SK-N-MC (cell line): ENCODE data around the gene CLIC1.

Experiments used
- DNase-seq: peaks from one replicate; pipeline ENCODE4 v3.0.0-alpha.2; 2011; ENCODE audit warnings: low read depth, low spot score
- H3K27ac ChIP-seq: fragments of 200-600 bp; sonication (generic); 2 replicates; pipeline ENCODE4 v1.5.1; 2016; ENCODE audit warnings: mixed run types
- H3K36me3 ChIP-seq: fragments of 200-600 bp; sonication (generic); 2 replicates; pipeline ENCODE4 v1.6.1; 2017; ENCODE audit warnings: antibody characterized with exemption, low read length, mixed read lengths; ENCODE audit not compliant: insufficient read depth
- H3K4me3 ChIP-seq: fragments of 200-600 bp; sonication (generic); 2 replicates; pipeline ENCODE4 v1.5.1; 2016
- H3K9ac ChIP-seq: fragments of 200-600 bp; sonication (generic); 2 replicates; pipeline ENCODE4 v1.8.0; 2017; ENCODE audit warnings: mixed run types, mixed read lengths; ENCODE audit not compliant: insufficient read length
- H3K9me3 ChIP-seq: fragments of 200-600 bp; sonication (generic); 2 replicates; pipeline ENCODE4 v1.6.1; 2017; ENCODE audit warnings: low read depth, mild to moderate bottlenecking, antibody characterized with exemption, low read length, moderate library complexity, mixed read lengths
- EZH2 ChIP-seq: fragments of 200-600 bp; sonication (generic); IDR thresholded peaks from one replicate; pipeline ENCODE4 v1.6.1; 2017; ENCODE audit warnings: antibody characterized with exemption
- FOXP2 ChIP-seq: optimal IDR thresholded peaks from 2 replicates; pipeline ENCODE3; 2011; ENCODE audit warnings: mild to moderate bottlenecking, moderate library complexity; ENCODE audit not compliant: insufficient read depth; ENCODE audit errors: extremely low read length, control extremely low read depth
- POLR2AphosphoS5 ChIP-seq: IDR thresholded peaks from 2 replicates; pipeline ENCODE4 v1.6.1; 2012; ENCODE audit warnings: mild to moderate bottlenecking, low read depth, low read length, borderline replicate concordance

Gene CLIC1

DNA sequence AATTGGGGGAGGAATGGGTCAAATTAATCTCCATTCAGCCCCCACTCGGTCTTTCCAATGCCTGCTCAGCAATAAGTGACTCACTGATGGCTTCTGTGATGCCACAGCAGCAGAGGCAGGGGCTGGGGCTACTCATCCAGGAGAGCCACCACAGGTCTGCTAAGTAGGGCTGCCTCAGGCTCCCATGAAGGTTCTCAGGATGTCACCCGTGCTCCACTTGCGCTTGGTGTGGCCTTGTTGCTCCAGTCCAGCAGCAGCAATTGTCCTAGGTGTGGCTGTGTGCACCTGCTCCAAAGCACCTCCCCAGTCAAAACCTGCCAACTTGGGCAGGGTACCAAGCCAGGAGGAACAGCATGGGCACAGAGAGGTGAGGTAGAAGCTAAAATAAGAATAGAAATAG is 14.2 kb downstream of the CLIC1 start:
- Histone ChIP-seq H3K4me3 (no peak overlapping the region), H3K27ac (no peak overlapping the region), H3K36me3 (peaks cover 3% of the 10 kb centered on the region; the same call in 1 of the 2 replicates), H3K9ac (no peak overlapping the region), H3K9me3 (no peaks in the 10 kb centered on the region)
- no peak for DNase-seq
- TF ChIP-seq POLR2AphosphoS5 (no peak), EZH2 (no peak), FOXP2 (no peak)

DNA sequence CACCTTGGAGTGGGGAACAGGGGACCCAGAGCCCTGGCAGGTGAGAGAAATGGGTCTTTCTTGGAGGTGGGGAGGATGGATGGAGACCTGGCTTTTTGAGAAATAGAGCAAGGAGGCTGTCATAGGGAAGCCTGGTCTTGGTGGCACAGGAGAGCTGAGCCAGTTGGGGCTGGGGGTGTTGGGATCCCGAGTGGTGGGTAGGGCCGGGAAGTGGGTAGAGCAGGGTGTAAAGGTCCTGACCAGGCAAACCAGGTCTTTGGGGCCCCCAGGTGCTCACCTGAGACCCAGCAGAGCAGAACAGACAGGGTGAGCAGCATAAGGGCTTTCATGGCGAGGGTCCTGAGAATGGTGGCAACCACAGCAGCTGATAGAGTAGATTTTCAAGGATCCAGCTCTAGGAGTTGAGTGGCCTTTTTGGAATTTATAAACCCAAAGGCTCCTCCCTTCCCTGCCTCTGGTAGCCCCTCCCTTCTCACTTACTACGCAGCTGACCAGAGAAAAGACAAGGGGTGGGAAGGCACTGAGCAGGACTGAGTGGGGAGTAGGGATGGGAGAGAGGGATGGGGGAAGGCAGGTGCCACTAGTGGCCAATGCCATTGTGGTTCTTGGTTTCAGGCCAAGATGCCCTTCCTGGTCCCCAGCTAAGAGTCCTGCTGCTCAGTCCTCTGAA is 14.8 kb downstream of the CLIC1 start, which contains the start of gene LY6G6C:
Gene LY6G6C (minus strand): TSS at position 396 of the 670 bp plus-strand sequence. CDS start 67 bp downstream, at position 329.
- Histone ChIP-seq H3K4me3 (no peak within 1 kb of the TSS), H3K9me3 (no peaks in the 10 kb centered on the region), H3K27ac (no peak within 1 kb of the TSS), H3K36me3 (no peaks in the 10 kb centered on the region), H3K9ac (no peak within 1 kb of the TSS)
- TF ChIP-seq EZH2 (no peak), POLR2AphosphoS5 (no peak), FOXP2 (no peak)
- no peak for DNase-seq

DNA sequence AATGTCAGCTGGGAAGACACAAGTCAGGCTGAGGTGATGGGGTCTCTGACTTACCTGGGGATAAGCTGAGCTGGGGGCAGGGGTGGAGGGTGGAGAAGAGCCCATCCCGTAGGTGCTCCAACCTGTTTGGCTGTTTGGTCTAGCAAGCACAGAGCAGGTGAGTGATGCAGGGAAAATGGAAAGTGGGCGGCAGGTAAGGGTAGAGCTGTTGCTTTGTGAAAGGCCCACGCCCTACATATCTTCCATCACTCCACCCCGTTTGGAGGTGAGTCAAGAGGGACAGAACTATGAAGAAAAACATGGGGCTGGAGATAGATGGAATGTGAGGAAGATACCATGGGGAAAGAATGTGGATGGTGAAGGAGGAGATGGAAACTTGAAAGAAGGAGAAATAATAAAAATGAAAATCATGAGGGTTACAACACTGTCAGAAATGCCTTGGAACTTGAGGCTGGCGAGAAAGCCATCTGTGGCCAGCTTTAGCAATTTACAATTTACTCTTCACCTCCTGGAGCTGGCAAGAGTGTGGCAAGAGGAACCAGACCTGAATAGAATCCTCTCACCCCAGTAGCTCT is 16.0 kb downstream of the CLIC1 start:
- H3K27ac ChIP-seq = no peak overlapping the region
- no peak overlapping the region for H3K9ac ChIP-seq
- H3K36me3 ChIP-seq = no peaks in the 10 kb centered on the region
- no peak for TF ChIP-seq POLR2AphosphoS5
- no peak for TF ChIP-seq EZH2
- no peak for TF ChIP-seq FOXP2
- DNase-seq = no peak
- no peaks in the 10 kb centered on the region for H3K9me3 ChIP-seq
- H3K4me3 ChIP-seq = no peak overlapping the region

DNA sequence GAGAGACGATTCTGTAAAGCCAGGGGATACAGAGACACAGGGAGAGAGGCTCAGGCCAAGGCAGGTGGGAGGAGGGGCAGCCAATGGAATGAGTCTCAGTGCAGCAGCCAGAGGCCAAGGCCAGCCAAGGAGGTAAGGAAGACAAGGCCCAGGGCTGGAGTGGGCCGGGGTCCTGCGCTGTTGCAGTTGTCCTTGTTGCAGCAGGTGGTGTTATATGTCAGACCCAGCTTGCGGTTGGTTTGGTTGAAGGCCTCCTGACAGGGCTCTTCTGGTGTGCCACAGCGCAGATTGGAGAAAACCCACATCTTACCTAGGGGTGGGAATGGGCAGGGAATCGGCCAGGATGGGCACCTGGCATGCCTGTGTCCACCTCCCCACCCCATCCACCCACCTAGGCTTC is 17.3 kb downstream of the CLIC1 start:
- no peak for DNase-seq
- Histone ChIP-seq H3K4me3 (no peak overlapping the region), H3K9ac (no peak overlapping the region), H3K9me3 (no peaks in the 10 kb centered on the region), H3K36me3 (no peaks in the 10 kb centered on the region), H3K27ac (no peak overlapping the region)
- TF ChIP-seq POLR2AphosphoS5 = no peak

DNA sequence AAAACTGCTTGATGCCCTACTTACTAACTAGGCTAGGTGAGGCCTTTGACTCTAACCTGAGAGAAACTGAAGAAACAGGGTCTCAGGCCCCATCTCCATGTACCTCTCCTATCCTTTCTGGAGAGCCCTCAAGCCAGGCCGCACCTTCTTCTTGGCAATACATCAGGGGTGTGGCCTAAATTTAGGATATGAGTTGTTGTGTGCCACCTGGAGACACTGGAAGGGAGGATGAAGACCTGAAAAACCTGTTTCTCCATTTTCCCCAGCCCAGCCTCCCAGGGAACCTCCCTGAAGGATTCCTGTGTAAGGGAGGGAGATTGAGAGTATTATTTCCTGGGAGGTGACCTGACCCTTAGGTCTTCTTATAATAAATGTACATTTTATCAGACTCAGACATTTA is 18.1 kb downstream of the CLIC1 start:
- no peak overlapping the region for H3K27ac ChIP-seq
- no peaks in the 10 kb centered on the region for H3K36me3 ChIP-seq
- no peak overlapping the region for H3K9ac ChIP-seq
- TF ChIP-seq POLR2AphosphoS5 (no peak), EZH2 (no peak), FOXP2 (no peak)
- no peak for DNase-seq
- H3K4me3 ChIP-seq = no peak overlapping the region
- H3K9me3 ChIP-seq = no peaks in the 10 kb centered on the region

DNA sequence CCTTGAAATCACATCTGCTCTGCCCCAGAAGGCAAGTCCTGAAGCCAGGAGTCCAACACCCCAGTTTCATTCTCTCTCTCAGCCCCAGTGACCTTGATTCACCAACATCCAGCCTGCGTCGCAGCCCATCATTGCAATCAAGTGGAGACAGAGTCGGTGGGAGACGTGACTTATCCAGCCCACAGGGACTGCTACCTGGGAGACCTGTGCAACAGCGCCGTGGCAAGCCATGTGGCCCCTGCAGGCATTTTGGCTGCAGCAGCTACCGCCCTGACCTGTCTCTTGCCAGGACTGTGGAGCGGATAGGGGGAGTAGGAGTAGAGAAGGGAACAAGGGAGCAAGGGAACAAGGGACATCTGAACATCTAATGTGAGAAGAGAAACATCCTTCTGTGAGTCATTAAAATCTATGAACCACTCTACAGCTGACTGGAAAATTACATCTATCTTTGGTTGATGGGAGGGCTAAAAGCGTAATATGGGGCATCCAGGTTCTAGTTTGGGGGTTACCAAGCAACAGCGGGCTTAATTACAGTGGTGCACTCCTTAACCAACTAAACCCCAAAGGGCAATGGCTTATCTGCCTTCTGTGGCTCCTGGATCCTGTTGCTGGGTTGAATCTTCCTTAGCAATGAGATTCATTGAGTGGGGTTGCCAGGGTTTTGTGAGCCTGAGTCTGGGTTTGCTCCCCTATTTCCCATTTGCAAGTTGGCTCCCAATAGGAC is 18.7 kb downstream of the CLIC1 start:
- Histone ChIP-seq H3K36me3 (no peaks in the 10 kb centered on the region), H3K4me3 (no peak overlapping the region), H3K9me3 (no peaks in the 10 kb centered on the region), H3K9ac (no peak overlapping the region), H3K27ac (no peak overlapping the region)
- no peak for DNase-seq
- TF ChIP-seq FOXP2 = no peak
- TF ChIP-seq EZH2 = no peak
- TF ChIP-seq POLR2AphosphoS5 = no peak

DNA sequence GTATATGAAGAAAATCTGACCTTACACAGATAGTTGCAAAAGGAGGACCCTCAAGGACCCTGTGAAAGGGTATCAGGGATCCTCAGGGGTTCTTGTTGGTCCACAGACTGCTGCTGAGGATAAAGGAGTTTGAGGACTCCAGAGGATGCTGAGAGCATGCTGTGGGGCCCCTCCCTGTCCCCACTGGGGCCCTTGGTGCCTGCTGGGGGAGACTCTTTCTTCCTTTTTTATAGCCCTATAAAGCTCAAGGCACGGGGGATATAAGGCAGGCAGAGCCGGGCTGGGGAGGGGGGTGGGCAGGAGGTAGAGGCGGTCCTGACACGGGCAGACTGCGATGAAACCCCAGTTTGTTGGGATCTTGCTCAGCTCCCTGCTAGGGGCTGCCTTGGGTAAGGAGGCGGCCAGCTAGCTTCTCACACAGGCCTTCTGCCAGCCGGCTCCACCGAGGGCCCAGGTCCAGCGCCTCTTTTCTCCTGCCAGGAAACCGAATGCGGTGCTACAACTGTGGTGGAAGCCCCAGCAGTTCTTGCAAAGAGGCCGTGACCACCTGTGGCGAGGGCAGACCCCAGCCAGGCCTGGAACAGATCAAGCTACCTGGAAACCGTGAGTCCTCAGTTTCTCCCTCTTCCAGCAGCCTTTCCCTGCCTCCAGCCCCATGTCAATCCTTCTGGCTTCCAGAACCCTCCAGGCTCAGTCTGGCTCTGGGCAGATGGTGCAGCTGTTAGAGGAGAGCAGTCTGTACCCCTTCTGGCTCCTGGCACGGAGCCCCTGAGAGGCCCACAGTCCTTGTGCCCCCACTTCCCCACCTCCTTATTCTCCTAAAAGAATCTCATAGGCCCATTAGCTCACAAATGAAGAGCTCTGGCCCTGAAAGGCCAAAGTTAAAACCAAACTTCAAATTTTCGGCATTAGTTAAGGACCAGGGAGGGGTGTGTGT is 21.0 kb downstream of the CLIC1 start, which contains the start of gene LY6G6D:
Gene LY6G6D (plus strand): TSS at position 327 of the 937 bp plus-strand sequence. CDS start 8 bp downstream, at position 335.
- Histone ChIP-seq H3K36me3 (no peaks in the 10 kb centered on the region), H3K27ac (peak within 1 kb of the TSS; percentile 86), H3K9ac (peak within 1 kb of the TSS; percentile 71), H3K4me3 (peak within 1 kb of the TSS; percentile 37), H3K9me3 (no peaks in the 10 kb centered on the region)
- DNase-seq = no peak
- TF ChIP-seq EZH2 (no peak), FOXP2 (no peak), POLR2AphosphoS5 (no peak)

DNA sequence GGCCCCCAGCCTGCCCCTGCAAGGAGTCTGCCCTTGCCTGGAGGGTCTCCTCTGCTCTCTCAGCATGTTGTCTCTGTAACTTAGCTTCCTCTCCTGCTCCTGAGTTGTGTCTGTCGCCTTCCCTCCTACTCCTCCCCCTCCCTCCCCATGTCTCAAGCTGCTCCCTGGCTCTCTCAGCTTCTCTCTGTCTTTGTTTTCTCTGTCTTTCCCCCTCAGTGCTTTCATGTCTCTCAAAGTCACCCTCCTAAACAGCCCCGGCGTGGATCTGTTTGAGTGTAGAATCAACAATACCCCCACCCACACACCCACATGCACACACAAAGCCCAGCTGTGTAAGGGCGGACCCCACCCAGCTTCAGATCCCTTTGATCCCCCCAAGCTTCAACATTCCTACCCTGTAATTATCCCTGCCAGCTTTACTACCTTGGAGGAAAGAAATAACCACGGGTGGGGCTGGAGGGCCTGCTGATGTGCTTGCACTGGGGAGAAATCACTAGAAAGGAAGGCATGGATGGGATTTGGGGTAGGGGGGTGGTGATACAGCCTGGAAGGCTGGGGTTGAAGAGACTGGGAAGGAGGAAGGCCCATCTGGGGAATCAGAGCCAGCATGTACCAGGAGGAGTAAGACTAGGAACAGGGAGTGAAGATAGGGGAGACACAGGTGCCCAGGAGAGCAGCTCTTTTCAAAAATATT is 22.2 kb downstream of the CLIC1 start:
- no peak for DNase-seq
- no peak for TF ChIP-seq POLR2AphosphoS5
- TF ChIP-seq FOXP2 = no peak
- TF ChIP-seq EZH2 = no peak
- H3K27ac ChIP-seq = peak overlapping the region; percentile 86

More for the DNA sequence above, 22.2 kb downstream of the CLIC1 start:
- Histone ChIP-seq H3K4me3 (peak overlapping the region; percentile 37), H3K9ac (peak overlapping the region; percentile 71), H3K36me3 (no peaks in the 10 kb centered on the region), H3K9me3 (no peaks in the 10 kb centered on the region)
